Heart left ventricle (tissue), 13 donors: Measurements from ENCODE around the gene PLK5.

Source experiments
- POLR2A ChIP-seq, 2 donors: fragments of 450-650 bp; IDR thresholded peaks; one replicate each; pipeline ENCODE4 v1.6.1; 2017; ENCODE audit warnings: antibody characterized with exemption in 2 of 2, mild to moderate bottlenecking in 2 of 2, moderate library complexity in 2 of 2
- TF ChIP-seq, protein P1 (sequence below), 12 donors: fragments of 200-600 bp; sonication (generic) in 4 of 12; IDR thresholded peaks; one replicate each; pipeline versions ENCODE4 v1.5.0 to v1.8.0; 2018 to 2022; ENCODE audit warnings: antibody characterized with exemption in 12 of 12, mild to moderate bottlenecking in 5 of 12
- donor health status: ischemic (EF 13 %, LVEDD 7.1; RV severe dilation, severe dysfunction).
- donor health status: DM: no; HTN: yes; CAD: no.
- donor health status: DM: no; HTN: no; CAD: no.
- donor health status: ischemic (EF 25% LVEDD 6.9; RV normal size, moderate dysfunction).
- donor health status: ischemic (EF 25% LVEDD 5.7; RV mildly dilated, moderate dysfunction).
- donor health status: ischemic (EF 35%, LVEDD 5.7; RV mildly dilated, moderate dysfunction).
- donor health status: nonischemic (EF 11% LVEDD 7.7; RV severe dilation, severe dysfunction).
- donor health status: DM: yes; HTN: yes; CAD: no.
- donor health status: PGD.
- donor health status: ischemic (EF 29% LVEDD 5.4; RV normal size, mild dysfunction).
- donor health status: nonischemic (EF 23%, LVEDD 6.1; RV moderate dilation, normal function).

DNA sequence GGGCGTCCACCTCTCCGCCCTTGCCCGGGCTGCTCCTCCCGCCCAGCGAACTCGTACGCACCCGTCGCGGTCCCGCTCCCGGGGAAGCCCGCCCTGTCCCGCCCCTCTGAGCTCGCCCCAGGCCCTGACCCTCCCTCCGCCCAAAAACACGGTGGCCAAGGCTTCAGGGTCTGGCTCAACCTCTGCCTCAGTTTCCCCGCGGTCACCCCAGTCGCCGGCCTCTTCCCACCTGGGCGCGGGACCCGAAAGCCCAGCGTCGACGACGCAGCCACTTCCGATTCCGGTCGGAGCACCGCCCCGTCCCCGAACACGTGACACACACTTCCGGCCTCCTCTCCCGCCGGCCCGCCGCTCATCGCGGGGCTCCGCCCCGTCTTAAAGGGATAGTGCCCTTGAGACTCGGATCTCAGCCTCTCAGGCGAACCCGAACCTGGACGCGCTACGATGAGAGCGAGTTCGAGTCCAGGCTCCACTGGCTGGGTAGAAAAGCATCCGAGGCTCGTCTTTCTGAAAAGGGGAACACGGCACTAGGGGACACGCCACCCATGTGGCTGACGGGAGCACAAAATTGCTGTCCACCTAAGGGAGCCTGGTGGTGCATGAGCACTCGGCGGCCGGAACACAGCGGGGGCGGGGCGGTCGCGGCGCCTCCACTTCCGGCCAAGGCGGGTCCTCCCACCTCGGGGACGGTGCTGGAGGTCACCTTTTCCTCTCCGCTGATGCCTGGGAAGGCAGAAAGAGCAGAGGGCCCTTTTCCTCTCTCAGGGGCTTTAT is 44.8 kb upstream of the PLK5 start, which contains the start of gene C19orf25:
- TF ChIP-seq, protein P1, sequence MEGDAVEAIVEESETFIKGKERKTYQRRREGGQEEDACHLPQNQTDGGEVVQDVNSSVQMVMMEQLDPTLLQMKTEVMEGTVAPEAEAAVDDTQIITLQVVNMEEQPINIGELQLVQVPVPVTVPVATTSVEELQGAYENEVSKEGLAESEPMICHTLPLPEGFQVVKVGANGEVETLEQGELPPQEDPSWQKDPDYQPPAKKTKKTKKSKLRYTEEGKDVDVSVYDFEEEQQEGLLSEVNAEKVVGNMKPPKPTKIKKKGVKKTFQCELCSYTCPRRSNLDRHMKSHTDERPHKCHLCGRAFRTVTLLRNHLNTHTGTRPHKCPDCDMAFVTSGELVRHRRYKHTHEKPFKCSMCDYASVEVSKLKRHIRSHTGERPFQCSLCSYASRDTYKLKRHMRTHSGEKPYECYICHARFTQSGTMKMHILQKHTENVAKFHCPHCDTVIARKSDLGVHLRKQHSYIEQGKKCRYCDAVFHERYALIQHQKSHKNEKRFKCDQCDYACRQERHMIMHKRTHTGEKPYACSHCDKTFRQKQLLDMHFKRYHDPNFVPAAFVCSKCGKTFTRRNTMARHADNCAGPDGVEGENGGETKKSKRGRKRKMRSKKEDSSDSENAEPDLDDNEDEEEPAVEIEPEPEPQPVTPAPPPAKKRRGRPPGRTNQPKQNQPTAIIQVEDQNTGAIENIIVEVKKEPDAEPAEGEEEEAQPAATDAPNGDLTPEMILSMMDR (IDR thresholded peaks at IDR 0.05): no peak
- TF ChIP-seq POLR2A (IDR thresholded peaks at IDR 0.05): peak in 1 of 2 donors; percentile 77
